Upper lobe of left lung (tissue), 6 donors: ENCODE data around the gene GMFB. TPM values are rescaled to one million over a fixed set of nuclear protein-coding genes. Genes with fewer than 3 reads are reported as not detected.

ENCODE experiments used
- ATAC-seq, 2 donors: fragments of 200-7000 bp; cut with Tn5 transposase; one replicate each; pipeline ENCODE4 v1.9.1; 2022; ENCODE audit warnings: mild to moderate bottlenecking in 2 of 2, moderate library complexity in 2 of 2; ENCODE audit not compliant: low FRiP score in 2 of 2
- DNase-seq, 2 donors: peaks; one replicate each; pipeline ENCODE4 v3.0.0-alpha.2; 2019 to 2020
- H3K27ac ChIP-seq, 4 donors: fragments of 200-600 bp; sonication (generic); one replicate each; pipeline ENCODE4 v1.5.1; 2016 to 2019
- H3K27me3 ChIP-seq, 4 donors: fragments of 200-600 bp; sonication (generic); one replicate each; pipeline ENCODE4 v1.5.1; 2017 to 2019
- H3K36me3 ChIP-seq, 4 donors: fragments of 200-600 bp; sonication (generic); one replicate each; pipeline ENCODE4 v1.5.1; 2016 to 2019
- H3K4me1 ChIP-seq, 4 donors: fragments of 200-600 bp; sonication (generic); one replicate each; pipeline ENCODE4 v1.5.1; 2018 to 2019
- H3K4me3 ChIP-seq, 4 donors: fragments of 200-600 bp; sonication (generic); one replicate each; pipeline ENCODE4 v1.5.1; 2017 to 2019; ENCODE audit warnings: mild to moderate bottlenecking in 2 of 4, moderate library complexity in 1 of 4
- H3K9me3 ChIP-seq, 4 donors: fragments of 200-600 bp; sonication (generic); one replicate each; pipeline ENCODE4 v1.5.1; 2018 to 2019
- CTCF ChIP-seq, 6 experiments: fragments of 450-650 bp in 4 of 6; fragments of 200-600 bp in 2 of 6; sonication (generic) in 2 of 6; IDR thresholded peaks; one replicate each; pipeline ENCODE4 v1.5.1; 2016 to 2019; ENCODE audit warnings: antibody characterized with exemption in 6 of 6
- EP300 ChIP-seq, 4 donors: sonication (generic); formaldehyde crosslinking; IDR thresholded peaks; one replicate each; pipeline ENCODE4 v1.5.1; 2017; ENCODE audit warnings: antibody characterized with exemption in 4 of 4, control low read depth in 2 of 4
- POLR2A ChIP-seq, 4 donors: fragments of 450-650 bp; IDR thresholded peaks; one replicate each; pipeline ENCODE4 v1.5.1; 2016 to 2017; ENCODE audit warnings: antibody characterized with exemption in 4 of 4, mild to moderate bottlenecking in 2 of 4
- POLR2AphosphoS5 ChIP-seq, 2 donors: sonication (generic); formaldehyde crosslinking; IDR thresholded peaks; one replicate each; pipeline ENCODE4 v1.5.1; 2017; ENCODE audit warnings: antibody characterized with exemption in 2 of 2
- WGBS, 2 donors: methylation state at CpG; one replicate each; pipeline ENCODE4 v1.1.5; 2017 to 2018; 5-methylcytosine and 5-hydroxymethylcytosine counted together
- total RNA-seq, 6 donors: library from RNA; depleted of rRNA in 4 of 6; stranded (reverse); fragments of >200 nt in 4 of 6; gene quantifications; one replicate each; pipeline versions ENCODE4 v1.1.0 to v1.2.1, GENCODE V29; 2016 to 2021
- donor health status: DM: no; HTN: no; CAD: no; lungs with moderate emphysema.
- donor health status: DM: no; HTN: yes; CAD: no; lungs with severe emphysema.

The GMFB gene
- total RNA-seq, 6 donors from 2014 or later, result 18.0 to 72.4 (median 43.9) TPM

- ATAC-seq, result no peak
- Histone ChIP-seq H3K27me3 (no peaks in the 10 kb centered on the region), H3K36me3 (peaks cover 0 to 46% (median 16%) of the 10 kb centered on the region in 4 donors), H3K9me3 (no peaks in the 10 kb centered on the region), H3K4me3 (no peak overlapping the region), H3K4me1 (no peaks in the 10 kb centered on the region), H3K27ac (no peak overlapping the region)
- DNase-seq, result no peak
- no peak for TF ChIP-seq EP300 (IDR thresholded peaks at IDR 0.05)
- TF ChIP-seq POLR2AphosphoS5 (IDR thresholded peaks at IDR 0.05), result no peak
- no peak for TF ChIP-seq CTCF (IDR thresholded peaks at IDR 0.05)
- TF ChIP-seq POLR2A (IDR thresholded peaks at IDR 0.05), result no peak
- 93 to 98% methylated on average over 4 of the region's 4 CpGs for WGBS, 2 donors
Measured at GRCh38 chr14:54524410-54524809, 35.6 kb upstream of the GMFB start.

- DNase-seq, result no peak
- Histone ChIP-seq H3K4me3 (no peak overlapping the region), H3K27ac (no peak overlapping the region), H3K4me1 (peaks cover 0 to 11% (median 9%) of the 10 kb centered on the region in 4 donors), H3K36me3 (peaks cover 0 to 5% (median 1%) of the 10 kb centered on the region in 4 donors), H3K27me3 (no peaks in the 10 kb centered on the region), H3K9me3 (peaks cover 0 to 3% (median 0%) of the 10 kb centered on the region in 4 donors)
- 92 to 95% methylated on average over 1 of the region's 1 CpG for WGBS, 2 donors
- ATAC-seq, result no peak
- TF ChIP-seq CTCF (IDR thresholded peaks at IDR 0.05) (no peak), EP300 (IDR thresholded peaks at IDR 0.05) (no peak), POLR2AphosphoS5 (IDR thresholded peaks at IDR 0.05) (no peak), POLR2A (IDR thresholded peaks at IDR 0.05) (no peak)
Measured at GRCh38 chr14:54516709-54517108, 27.9 kb upstream of the GMFB start.

- ATAC-seq, result no peak
- Histone ChIP-seq H3K9me3 (peaks cover 0 to 3% (median 0%) of the 10 kb centered on the region in 4 donors), H3K4me1 (peaks cover 5 to 21% (median 17%) of the 10 kb centered on the region in 4 donors), H3K27ac (no peak overlapping the region), H3K36me3 (peaks cover 0 to 5% (median 1%) of the 10 kb centered on the region in 4 donors), H3K4me3 (no peak overlapping the region), H3K27me3 (no peaks in the 10 kb centered on the region)
- TF ChIP-seq POLR2AphosphoS5 (IDR thresholded peaks at IDR 0.05) (no peak), CTCF (IDR thresholded peaks at IDR 0.05) (no peak), EP300 (IDR thresholded peaks at IDR 0.05) (no peak), POLR2A (IDR thresholded peaks at IDR 0.05) (no peak)
- WGBS, 2 donors, result 79 to 97% methylated on average over 1 of the region's 1 CpG
- no peak for DNase-seq
Measured at GRCh38 chr14:54515670-54516069, 26.9 kb upstream of the GMFB start.

- no peak for DNase-seq
- WGBS, 2 donors, result 50 to 62% methylated on average over 1 of the region's 1 CpG
- Histone ChIP-seq H3K9me3 (peaks cover 0 to 3% (median 0%) of the 10 kb centered on the region in 4 donors), H3K27ac (no peak overlapping the region), H3K4me1 (peaks cover 14 to 30% (median 24%) of the 10 kb centered on the region in 4 donors), H3K36me3 (peaks cover 0 to 5% (median 0%) of the 10 kb centered on the region in 4 donors), H3K27me3 (no peaks in the 10 kb centered on the region), H3K4me3 (no peak overlapping the region)
- TF ChIP-seq EP300 (IDR thresholded peaks at IDR 0.05) (no peak), POLR2AphosphoS5 (IDR thresholded peaks at IDR 0.05) (no peak), POLR2A (IDR thresholded peaks at IDR 0.05) (no peak), CTCF (IDR thresholded peaks at IDR 0.05) (no peak)
- no peak for ATAC-seq
Measured at GRCh38 chr14:54512393-54512792, 23.6 kb upstream of the GMFB start.
